Brain microvascular endothelial cell (primary cell): ENCODE data around the gene AFMID.

Source experiments
- DNase-seq: peaks from one replicate; pipeline ENCODE4 v3.0.0-alpha.2; 2020
- H3K27ac ChIP-seq: fragments of 250-450 bp; sonication (Bioruptor Pico); 2 replicates; pipeline ENCODE4 v1.5.1; 2020; ENCODE audit warnings: mild to moderate bottlenecking, moderate library complexity
- H3K27me3 ChIP-seq: fragments of 250-450 bp; sonication (Bioruptor Pico); replicated peaks from 2 replicates; pipeline ENCODE4 v1.5.1; 2020; ENCODE audit warnings: mild to moderate bottlenecking
- H3K36me3 ChIP-seq: fragments of 250-450 bp; sonication (Bioruptor Pico); replicated peaks from 2 replicates; pipeline ENCODE4 v1.5.1; 2020; ENCODE audit warnings: mild to moderate bottlenecking
- H3K4me3 ChIP-seq: 2 replicates; pipeline ENCODE4 v1.5.1; 2011; ENCODE audit warnings: low read depth, mild to moderate bottlenecking, control low read depth, low read length, moderate library complexity
- CTCF ChIP-seq: IDR thresholded peaks from 2 replicates; pipeline ENCODE4 v1.5.1; 2011; ENCODE audit warnings: low read depth, mild to moderate bottlenecking, moderate library complexity, low read length, control low read depth, inconsistent platforms; ENCODE audit errors: missing control alignments
- in situ Hi-C: cut with HindIII; loops from 2 replicates; pipeline ENCODE4 v1.10.0; 2017; ENCODE audit warnings: low sequenced_read_pairs, low pct_ligation_motif_present

Gene AFMID

GRCh38 chr17:78146471-78146869 lies 40.7 kb upstream of the AFMID start:
- no peaks in the 10 kb centered on the region for H3K27me3 ChIP-seq
- no peak overlapping the region for H3K27ac ChIP-seq
- H3K4me3 ChIP-seq: no peak overlapping the region
- H3K36me3 ChIP-seq: no peaks in the 10 kb centered on the region
- no peak for DNase-seq
- TF ChIP-seq CTCF: no peak
- in situ Hi-C loops: no loop called here

- no peak overlapping the region for H3K4me3 ChIP-seq
- TF ChIP-seq CTCF: no peak
- no peak for DNase-seq
- in situ Hi-C loops: no loop called here
- H3K27me3 ChIP-seq: no peaks in the 10 kb centered on the region
- H3K27ac ChIP-seq: no peak overlapping the region
- H3K36me3 ChIP-seq: no peaks in the 10 kb centered on the region
Observed at GRCh38 chr17:78146881-78147280, 40.3 kb upstream of the AFMID start.

GRCh38 chr17:78147315-78147998 lies 39.7 kb upstream of the AFMID start:
- no peaks in the 10 kb centered on the region for H3K27me3 ChIP-seq
- DNase-seq: no peak
- no peak overlapping the region for H3K27ac ChIP-seq

GRCh38 chr17:78148286-78149016 lies 38.7 kb upstream of the AFMID start:
- no peaks in the 10 kb centered on the region for H3K27me3 ChIP-seq
- in situ Hi-C loops: no loop called here
- TF ChIP-seq CTCF: no peak
- H3K4me3 ChIP-seq: no peak overlapping the region
- H3K27ac ChIP-seq: no peak overlapping the region
- no peak for DNase-seq
- no peaks in the 10 kb centered on the region for H3K36me3 ChIP-seq

More at GRCh38 chr17:78147315-78147998, 39.7 kb upstream of the AFMID start:
- no peak overlapping the region for H3K4me3 ChIP-seq
- no peaks in the 10 kb centered on the region for H3K36me3 ChIP-seq
- no peak for TF ChIP-seq CTCF
- in situ Hi-C loops: no loop called here

- DNase-seq: no peak
- in situ Hi-C loops: no loop called here
- Histone ChIP-seq H3K27me3 (no peaks in the 10 kb centered on the region), H3K4me3 (no peak overlapping the region), H3K36me3 (no peaks in the 10 kb centered on the region), H3K27ac (no peak overlapping the region)
- TF ChIP-seq CTCF: no peak
Observed at GRCh38 chr17:78151514-78152008, 35.6 kb upstream of the AFMID start.
